NCI-H1417 (cell line): ENCODE measurements around the gene RSPO4.
"Not testable (repeated sequence)": the region's sequence is repeated elsewhere in the genome, so short reads cannot be mapped to it uniquely, and the experiment has no call there.

Source experiments
- DNase-seq, 3 experiments: peaks; one replicate each; lab custom pipeline; 2025; lab: John Stamatoyannopoulos, UW

RSPO4 gene

DNA sequence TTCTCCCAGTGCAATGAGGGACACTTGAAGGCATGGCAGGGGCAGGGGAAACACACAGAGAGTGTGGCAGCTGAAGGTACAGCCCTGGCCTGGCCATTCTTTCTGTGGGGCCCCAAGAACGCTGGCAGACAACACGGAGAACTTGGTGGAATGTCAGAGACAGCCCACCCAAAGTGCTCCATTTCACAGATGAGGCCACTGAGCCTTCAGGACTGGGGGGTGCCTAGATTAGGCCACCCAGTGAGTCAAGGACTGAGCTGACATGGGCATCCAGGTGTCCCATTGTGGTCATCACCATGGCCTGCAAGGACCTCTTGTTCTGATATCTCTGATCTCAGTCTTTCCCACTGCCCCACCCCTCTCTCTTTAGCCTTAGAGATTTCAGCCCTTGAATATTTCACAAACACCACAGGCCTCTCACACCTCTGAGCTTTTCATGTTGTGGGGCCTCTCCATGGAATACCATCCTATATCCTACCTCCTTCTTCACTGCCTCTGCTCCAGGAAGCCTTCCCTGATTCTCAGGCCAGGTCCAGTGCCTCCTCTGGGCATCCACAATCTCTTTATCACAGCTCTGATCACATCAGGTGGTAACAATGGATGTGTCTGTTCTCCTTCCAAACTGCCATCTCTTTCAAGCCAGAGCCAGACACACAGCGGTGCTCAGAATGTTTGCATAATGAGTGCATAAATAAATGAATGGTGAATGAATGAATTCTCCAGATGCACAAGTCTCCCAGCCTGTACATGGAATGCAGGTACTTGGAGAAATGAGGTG is 2.0 kb upstream of the RSPO4 start:
- DNase-seq, result no peak

GRCh38 chr20:1002682-1003561 is 811 bp upstream of the RSPO4 start:
- DNase-seq, result peak in 1 of 3 experiments; percentile 54

DNA sequence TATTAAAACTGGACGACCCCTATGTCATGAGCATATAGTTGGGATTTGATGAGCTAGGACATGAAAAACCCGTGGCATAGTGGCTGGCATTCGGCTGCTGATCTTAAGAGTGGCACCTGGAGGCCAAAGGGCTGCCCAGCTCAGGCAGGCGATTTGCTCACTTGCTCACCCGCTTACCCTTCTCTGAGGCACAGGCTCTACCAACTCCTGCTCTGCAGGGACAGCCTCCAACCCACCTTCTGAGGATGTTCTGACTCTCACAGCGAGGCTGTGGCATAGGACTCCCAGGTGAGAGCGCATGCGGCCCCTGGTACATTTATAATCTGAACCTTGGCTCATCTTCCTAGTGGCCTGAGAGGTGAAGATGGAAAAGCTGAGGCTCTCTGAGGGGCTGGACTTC is 995 bp downstream of the RSPO4 start:
- DNase-seq, result no peak

DNA sequence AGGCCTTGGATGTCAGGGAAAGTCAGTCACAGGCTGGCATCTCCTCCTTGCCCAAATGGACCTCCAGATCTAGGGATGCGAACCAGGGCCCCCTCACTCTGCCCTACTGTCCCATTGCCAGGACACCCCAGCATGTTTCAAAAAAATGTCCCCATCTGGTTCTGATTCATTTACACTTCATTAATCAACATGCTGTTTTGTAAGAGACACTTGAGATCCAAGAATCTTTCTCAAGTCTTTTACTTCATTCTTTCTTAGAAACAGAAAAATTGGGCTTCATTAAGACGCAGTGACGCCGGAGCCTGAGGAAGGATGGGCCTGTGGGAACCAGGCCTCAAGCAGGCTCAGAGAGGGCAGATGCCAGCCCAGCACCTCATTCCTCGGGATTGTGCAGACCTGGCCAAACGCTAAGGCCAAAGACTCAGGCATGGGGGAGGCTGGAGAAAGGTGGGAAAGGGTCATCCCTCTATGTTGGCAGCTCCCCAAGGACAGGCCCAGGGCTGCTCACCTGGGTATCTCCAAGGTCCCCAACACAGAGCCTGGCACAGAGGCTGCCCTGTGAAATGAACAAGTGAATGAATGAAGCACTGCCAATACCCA is 3.8 kb downstream of the RSPO4 start:
- DNase-seq, result no peak

DNA sequence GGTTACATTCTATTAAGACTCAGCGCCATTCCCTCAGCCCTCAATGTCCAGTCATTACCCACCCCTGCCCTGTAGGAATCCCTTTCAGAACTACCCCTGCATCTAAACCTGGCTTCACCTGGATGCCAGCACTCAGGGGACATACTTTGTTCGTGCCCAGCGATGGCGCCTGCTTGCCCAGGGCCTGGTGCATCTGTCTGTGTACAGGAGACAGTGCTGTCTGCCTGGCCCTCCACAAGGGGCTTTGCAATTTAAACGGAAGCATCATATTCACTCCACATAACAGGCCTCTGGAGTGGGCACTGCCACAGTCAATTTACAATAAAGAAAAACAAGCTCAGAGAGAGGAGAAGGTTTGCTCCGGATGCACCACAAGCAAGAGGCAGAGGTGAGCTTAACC is 4.6 kb downstream of the RSPO4 start:
- no peak for DNase-seq

DNA sequence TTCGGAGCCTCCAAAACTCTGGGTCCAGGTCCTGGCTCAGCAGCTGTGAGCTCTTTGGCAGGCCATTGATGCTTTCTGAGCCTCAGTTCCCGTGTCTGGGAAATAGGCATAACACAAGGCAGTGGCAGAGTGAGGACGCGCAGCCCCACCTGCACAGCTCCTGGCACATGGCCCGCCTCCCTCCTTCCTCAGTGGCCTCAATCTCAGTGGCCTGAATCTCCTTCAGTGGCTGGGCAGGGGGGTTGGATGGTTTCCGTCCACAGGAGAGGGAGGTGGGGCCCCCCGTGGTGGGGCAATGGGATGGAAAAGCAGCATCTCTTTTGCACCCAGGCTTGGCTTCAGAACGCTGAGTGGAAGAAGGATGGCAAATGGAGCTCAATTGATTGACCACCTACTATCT is 5.1 kb downstream of the RSPO4 start:
- no peak for DNase-seq

- no peak for DNase-seq
Observed at GRCh38 chr20:995170-995569, 6.9 kb downstream of the RSPO4 start.

GRCh38 chr20:992801-993535 is 9.1 kb downstream of the RSPO4 start:
- no peak for DNase-seq

GRCh38 chr20:991850-992249 is 10.3 kb downstream of the RSPO4 start:
- peak in 1 of 3 experiments; percentile 6 for DNase-seq

DNA sequence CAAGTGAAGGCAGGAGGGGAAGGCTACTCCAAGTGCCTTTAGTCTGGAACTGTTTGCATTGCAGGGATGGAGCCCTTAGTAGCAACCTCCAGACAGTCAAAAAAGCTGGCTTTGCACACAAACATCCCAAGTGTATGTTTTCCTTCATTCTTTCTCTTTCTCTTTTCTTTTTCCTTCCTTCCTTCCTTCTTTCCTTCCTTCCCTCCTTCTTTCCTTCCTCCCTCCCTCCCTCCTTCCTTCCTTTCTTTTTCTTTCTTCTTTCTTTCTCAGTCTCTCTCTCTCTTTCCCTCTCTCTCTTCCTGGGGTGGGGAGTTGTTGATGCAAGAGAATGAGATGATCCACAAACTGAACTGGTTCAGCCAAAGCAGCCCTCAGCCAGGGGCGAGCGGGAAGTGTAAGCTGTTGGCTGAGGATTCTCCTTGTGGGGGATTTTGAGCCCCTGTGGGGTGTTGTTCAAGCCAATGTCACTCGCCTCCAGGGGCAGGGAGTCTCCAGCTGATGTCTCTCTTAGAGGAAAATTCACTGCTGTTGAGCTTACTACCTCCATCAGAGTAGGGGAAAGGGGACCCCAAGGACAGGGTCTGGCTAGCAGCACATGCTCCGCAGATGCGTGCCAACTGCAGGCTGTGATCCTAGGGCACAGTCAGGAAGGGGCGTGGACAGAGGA is 11.7 kb downstream of the RSPO4 start:
- DNase-seq, result no peak

GRCh38 chr20:988272-988671 is 13.8 kb downstream of the RSPO4 start:
- DNase-seq, result no peak

DNA sequence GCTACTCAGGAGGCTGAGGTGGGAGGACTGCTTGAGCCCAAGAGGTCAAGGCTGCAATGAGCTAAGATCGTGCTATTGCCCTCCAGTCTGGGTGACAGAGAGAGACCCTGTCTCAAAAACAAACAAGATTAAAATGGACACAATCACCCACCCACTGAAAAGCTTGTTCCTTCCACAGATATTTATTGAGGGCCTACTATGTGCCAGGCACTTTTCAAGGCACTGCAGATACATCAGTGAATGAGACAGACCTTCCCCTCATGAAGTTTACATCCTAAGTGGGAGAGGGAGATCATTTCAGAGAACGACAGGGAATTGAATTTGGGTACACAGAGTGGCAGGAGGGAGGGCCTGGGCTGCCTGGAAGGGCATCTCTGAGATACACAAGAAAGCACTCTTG is 14.4 kb downstream of the RSPO4 start:
- no peak for DNase-seq

GRCh38 chr20:986733-987355 is 15.3 kb downstream of the RSPO4 start:
- no peak for DNase-seq

- not testable (repeated sequence) for DNase-seq
Observed at GRCh38 chr20:984994-985393, 17.1 kb downstream of the RSPO4 start.

GRCh38 chr20:982754-983153 is 19.4 kb downstream of the RSPO4 start:
- no peak for DNase-seq

- DNase-seq, result no peak
Observed at GRCh38 chr20:977021-977420, 25.1 kb downstream of the RSPO4 start.

GRCh38 chr20:976033-976432 is 26.1 kb downstream of the RSPO4 start:
- no peak for DNase-seq

- peak in 1 of 3 experiments; percentile 22 for DNase-seq
Observed at GRCh38 chr20:973785-974194, 28.3 kb downstream of the RSPO4 start.

DNA sequence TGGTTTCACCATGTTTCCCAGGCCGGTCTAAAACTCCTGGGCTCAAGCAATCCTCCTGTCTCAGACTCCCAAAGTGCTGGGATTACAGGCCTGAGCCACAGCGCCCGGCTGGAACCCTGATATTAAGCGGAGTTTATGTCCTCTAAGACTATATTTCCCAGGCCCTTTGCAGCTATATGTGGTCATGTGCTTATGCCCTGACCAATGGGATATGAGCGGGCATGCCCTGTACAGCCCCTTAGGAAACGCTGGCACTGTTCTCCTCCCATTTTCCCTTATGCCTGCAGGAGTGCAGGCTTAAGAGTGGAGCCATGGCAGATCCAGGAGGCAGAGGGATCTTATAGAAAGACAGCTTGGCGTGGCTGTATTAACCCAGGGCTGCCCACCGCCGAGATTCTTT is 29.9 kb downstream of the RSPO4 start:
- DNase-seq, result no peak

DNA sequence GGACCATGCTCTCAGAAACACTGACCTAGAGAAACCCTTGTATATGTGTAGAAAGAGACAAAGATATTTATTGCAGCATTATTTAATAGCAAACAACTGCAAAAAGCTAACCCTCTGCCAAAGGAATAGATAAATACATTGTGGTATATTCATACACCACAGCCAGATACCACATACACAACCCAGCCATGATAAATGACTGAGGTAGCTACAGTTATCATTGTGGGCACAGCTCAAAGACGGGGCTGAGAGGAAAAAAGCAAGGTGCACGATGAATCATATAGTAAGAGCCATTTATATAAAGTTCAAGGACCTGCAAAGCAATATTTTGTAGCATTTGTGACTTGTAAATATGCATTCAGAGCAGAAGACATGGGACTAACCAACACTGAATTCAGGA is 30.8 kb downstream of the RSPO4 start:
- no peak for DNase-seq

DNA sequence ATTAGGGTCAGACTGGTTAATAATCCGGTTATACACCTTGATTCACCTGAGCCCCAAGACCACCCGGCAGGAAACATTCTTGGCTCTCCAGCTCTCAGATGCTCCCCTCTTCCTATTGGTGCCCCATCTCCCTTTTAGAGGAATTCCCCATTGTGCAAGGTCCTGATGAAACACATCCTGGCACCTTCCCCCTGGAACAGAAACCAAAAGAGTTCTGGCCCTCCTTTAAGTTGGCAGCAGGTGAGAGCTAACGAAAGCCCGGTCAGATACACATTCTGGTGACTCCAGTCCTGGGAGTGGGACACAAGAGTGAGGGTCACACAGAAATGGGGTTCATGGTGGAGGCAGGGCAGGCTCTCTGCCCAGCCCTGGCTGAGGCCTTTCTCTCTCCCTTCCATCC is 32.2 kb downstream of the RSPO4 start:
- DNase-seq, result no peak
